WTC11 (cell line): ENCODE data around the gene UBE2S. TPM values are rescaled to one million over a fixed set of nuclear protein-coding genes. Genes with fewer than 3 reads are reported as not detected.
"Not testable (repeated sequence)": the region's sequence is repeated elsewhere in the genome, so short reads cannot be mapped to it uniquely, and the experiment has no call there.

Experiments used
- ATAC-seq: fragments of 200-7000 bp; cut with Tn5 transposase; 2 replicates; pipeline ENCODE4 v1.10.0; 2021; ENCODE audit warnings: mild to moderate bottlenecking, moderate library complexity
- CTCF ChIA-PET: fragments of 300-600 bp; sonication (Branson Sonifier 250); formaldehyde crosslinking; loops from one replicate; lab custom pipeline; 2021; ENCODE audit warnings: antibody characterized with exemption; lab: Charles Lee
- POLR2A ChIA-PET: fragments of 350-600 bp; sonication (Branson Sonifier 250); formaldehyde crosslinking; loops from one replicate; lab custom pipeline; 2021; ENCODE audit warnings: antibody characterized with exemption; lab: Charles Lee
- DNase-seq: peaks from one replicate; pipeline ENCODE4 v3.0.0; 2021; ENCODE audit warnings: low spot score
- H3K27ac Mint-ChIP-seq: 2 replicates; pipeline ENCODE4 v1.8.0; 2021; ENCODE audit warnings: mixed read lengths
- H3K27me3 Mint-ChIP-seq: 2 replicates; pipeline ENCODE4 v1.8.0; 2021; ENCODE audit warnings: low read depth, mild to moderate bottlenecking, moderate library complexity, mixed read lengths
- H3K36me3 Mint-ChIP-seq: 2 replicates; pipeline ENCODE4 v1.8.0; 2021; ENCODE audit warnings: mixed read lengths
- H3K4me1 Mint-ChIP-seq: 2 replicates; pipeline ENCODE4 v1.8.0; 2022; ENCODE audit warnings: mixed read lengths
- H3K4me3 Mint-ChIP-seq: 2 replicates; pipeline ENCODE4 v1.8.0; 2021; ENCODE audit warnings: mild to moderate bottlenecking, moderate library complexity, mixed read lengths
- H3K9me3 Mint-ChIP-seq: 2 replicates; pipeline ENCODE4 v1.8.0; 2021; ENCODE audit warnings: mixed read lengths
- CBFB ChIP-seq: sonication (generic); formaldehyde crosslinking; IDR thresholded peaks from 2 replicates; pipeline ENCODE4 v1.8.1; 2022; ENCODE audit warnings: mild to moderate bottlenecking, low read depth, missing genetic modification reagents
- NFE2L1 ChIP-seq: sonication (generic); formaldehyde crosslinking; IDR thresholded peaks from 2 replicates; pipeline ENCODE4 v1.8.1; 2023; ENCODE audit warnings: missing genetic modification reagents
- PRRX2 ChIP-seq: fragments of 250-450 bp; sonication (Bioruptor Pico); IDR thresholded peaks from 2 replicates; pipeline ENCODE4 v1.8.0; 2021; ENCODE audit warnings: mild to moderate bottlenecking
- SMAD4 ChIP-seq: sonication (generic); formaldehyde crosslinking; IDR thresholded peaks from 2 replicates; pipeline ENCODE4 v1.8.0; 2022; ENCODE audit warnings: mild to moderate bottlenecking, missing genetic modification reagents
- SOX15 ChIP-seq: fragments of 250-450 bp; sonication (Bioruptor Pico); IDR thresholded peaks from 2 replicates; pipeline ENCODE4 v1.9.0; 2021; ENCODE audit warnings: mild to moderate bottlenecking
- ZNF219 ChIP-seq: sonication (generic); formaldehyde crosslinking; IDR thresholded peaks from 2 replicates; pipeline ENCODE4 v1.8.0; 2023; ENCODE audit warnings: missing genetic modification reagents, mild to moderate bottlenecking, borderline replicate concordance
- ZNF263 ChIP-seq: sonication (generic); formaldehyde crosslinking; IDR thresholded peaks from 2 replicates; pipeline ENCODE4 v1.8.1; 2022; ENCODE audit warnings: low read depth, mild to moderate bottlenecking, moderate library complexity, missing genetic modification reagents
- ZNF416 ChIP-seq: fragments of 250-450 bp; sonication (Bioruptor Pico); IDR thresholded peaks from 2 replicates; pipeline ENCODE4 v1.9.0; 2021; ENCODE audit warnings: mild to moderate bottlenecking, inconsistent platforms
- ZNF671 ChIP-seq: fragments of 250-450 bp; sonication (Bioruptor Pico); IDR thresholded peaks from 2 replicates; pipeline ENCODE4 v1.8.0; 2021; ENCODE audit warnings: mild to moderate bottlenecking
- total RNA-seq: library from RNA; stranded (reverse); gene quantifications from 3 replicates; pipeline ENCODE4 v1.2.3, GENCODE V29; 2021
- TF ChIP-seq, protein P1 (sequence below): sonication (generic); formaldehyde crosslinking; IDR thresholded peaks from 2 replicates; pipeline ENCODE4 v1.8.0; 2023; ENCODE audit warnings: missing genetic modification reagents, mild to moderate bottlenecking, borderline replicate concordance
- TF ChIP-seq, protein P2 (sequence below): fragments of 250-450 bp; sonication (Bioruptor Pico); IDR thresholded peaks from 2 replicates; pipeline ENCODE4 v1.9.0; 2021; ENCODE audit warnings: mild to moderate bottlenecking, borderline replicate concordance
- TF ChIP-seq, protein P3 (sequence below): fragments of 250-450 bp; sonication (Bioruptor Pico); IDR thresholded peaks from 2 replicates; pipeline ENCODE4 v2.1.2; 2022; ENCODE audit warnings: mild to moderate bottlenecking, moderate library complexity
- TF ChIP-seq, protein P4 (sequence below): fragments of 250-450 bp; sonication (Bioruptor Pico); IDR thresholded peaks from 2 replicates; pipeline ENCODE4 v1.9.0; 2021; ENCODE audit warnings: moderate library complexity, mild to moderate bottlenecking, inconsistent platforms, borderline replicate concordance

UBE2S gene
- total RNA-seq, 1 experiment from 2014 or later = 442 TPM

DNA sequence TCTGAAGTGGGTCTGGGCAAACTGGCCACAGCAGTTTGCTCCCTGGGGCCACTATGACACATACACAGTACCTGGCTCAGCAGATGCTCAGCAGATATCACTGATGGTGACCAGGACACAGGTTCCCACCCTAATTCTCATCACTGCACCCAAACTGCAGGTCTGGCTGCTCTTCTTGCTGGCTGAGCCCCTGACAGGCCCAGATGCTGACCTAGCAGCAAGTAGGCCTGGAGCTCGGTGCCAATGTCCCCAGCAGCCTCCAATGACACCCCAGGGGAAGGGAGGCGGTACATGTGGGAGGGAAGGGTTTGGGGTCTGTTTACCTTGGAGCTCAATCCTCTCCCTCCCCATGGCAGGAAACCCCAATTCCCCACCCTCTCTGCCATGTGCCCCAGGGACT, 5.1 kb downstream of the UBE2S start:
- peaks cover 51% of the 10 kb centered on the region for H3K36me3 Mint-ChIP-seq
- no peak for DNase-seq
- ATAC-seq = no peak
- ChIA-PET POLR2A (no interaction called here), CTCF (interaction anchor here (0.8 to 1.2 kb wide), 2 partner anchors 16 to 251 kb away, joined by 3 read pairs; no protein-coding TSS in a partner anchor)
- H3K4me3 Mint-ChIP-seq = no peak overlapping the region
- peaks cover 35% of the 10 kb centered on the region for H3K4me1 Mint-ChIP-seq
- H3K27ac Mint-ChIP-seq = 0 out of 2 replicates have a peak overlapping the region, but pooled peaks have one; percentile 85
- no peaks in the 10 kb centered on the region for H3K9me3 Mint-ChIP-seq
- no peaks in the 10 kb centered on the region; the same call in 1 of the 2 replicates for H3K27me3 Mint-ChIP-seq
- TF ChIP-seq, protein P1, sequence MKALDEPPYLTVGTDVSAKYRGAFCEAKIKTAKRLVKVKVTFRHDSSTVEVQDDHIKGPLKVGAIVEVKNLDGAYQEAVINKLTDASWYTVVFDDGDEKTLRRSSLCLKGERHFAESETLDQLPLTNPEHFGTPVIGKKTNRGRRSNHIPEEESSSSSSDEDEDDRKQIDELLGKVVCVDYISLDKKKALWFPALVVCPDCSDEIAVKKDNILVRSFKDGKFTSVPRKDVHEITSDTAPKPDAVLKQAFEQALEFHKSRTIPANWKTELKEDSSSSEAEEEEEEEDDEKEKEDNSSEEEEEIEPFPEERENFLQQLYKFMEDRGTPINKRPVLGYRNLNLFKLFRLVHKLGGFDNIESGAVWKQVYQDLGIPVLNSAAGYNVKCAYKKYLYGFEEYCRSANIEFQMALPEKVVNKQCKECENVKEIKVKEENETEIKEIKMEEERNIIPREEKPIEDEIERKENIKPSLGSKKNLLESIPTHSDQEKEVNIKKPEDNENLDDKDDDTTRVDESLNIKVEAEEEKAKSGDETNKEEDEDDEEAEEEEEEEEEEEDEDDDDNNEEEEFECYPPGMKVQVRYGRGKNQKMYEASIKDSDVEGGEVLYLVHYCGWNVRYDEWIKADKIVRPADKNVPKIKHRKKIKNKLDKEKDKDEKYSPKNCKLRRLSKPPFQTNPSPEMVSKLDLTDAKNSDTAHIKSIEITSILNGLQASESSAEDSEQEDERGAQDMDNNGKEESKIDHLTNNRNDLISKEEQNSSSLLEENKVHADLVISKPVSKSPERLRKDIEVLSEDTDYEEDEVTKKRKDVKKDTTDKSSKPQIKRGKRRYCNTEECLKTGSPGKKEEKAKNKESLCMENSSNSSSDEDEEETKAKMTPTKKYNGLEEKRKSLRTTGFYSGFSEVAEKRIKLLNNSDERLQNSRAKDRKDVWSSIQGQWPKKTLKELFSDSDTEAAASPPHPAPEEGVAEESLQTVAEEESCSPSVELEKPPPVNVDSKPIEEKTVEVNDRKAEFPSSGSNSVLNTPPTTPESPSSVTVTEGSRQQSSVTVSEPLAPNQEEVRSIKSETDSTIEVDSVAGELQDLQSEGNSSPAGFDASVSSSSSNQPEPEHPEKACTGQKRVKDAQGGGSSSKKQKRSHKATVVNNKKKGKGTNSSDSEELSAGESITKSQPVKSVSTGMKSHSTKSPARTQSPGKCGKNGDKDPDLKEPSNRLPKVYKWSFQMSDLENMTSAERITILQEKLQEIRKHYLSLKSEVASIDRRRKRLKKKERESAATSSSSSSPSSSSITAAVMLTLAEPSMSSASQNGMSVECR = no peak
- TF ChIP-seq SMAD4 (CRISPR knock-in tag) (no peak), ZNF263 (CRISPR knock-in tag) (no peak), ZNF416 (no peak), ZNF219 (no peak), CBFB (CRISPR knock-in tag) (no peak), ZNF671 (CRISPR knock-in tag) (no peak), PRRX2 (CRISPR knock-in tag) (no peak), SOX15 (CRISPR knock-in tag) (no peak), NFE2L1 (CRISPR knock-in tag) (no peak)
- TF ChIP-seq, protein P2, sequence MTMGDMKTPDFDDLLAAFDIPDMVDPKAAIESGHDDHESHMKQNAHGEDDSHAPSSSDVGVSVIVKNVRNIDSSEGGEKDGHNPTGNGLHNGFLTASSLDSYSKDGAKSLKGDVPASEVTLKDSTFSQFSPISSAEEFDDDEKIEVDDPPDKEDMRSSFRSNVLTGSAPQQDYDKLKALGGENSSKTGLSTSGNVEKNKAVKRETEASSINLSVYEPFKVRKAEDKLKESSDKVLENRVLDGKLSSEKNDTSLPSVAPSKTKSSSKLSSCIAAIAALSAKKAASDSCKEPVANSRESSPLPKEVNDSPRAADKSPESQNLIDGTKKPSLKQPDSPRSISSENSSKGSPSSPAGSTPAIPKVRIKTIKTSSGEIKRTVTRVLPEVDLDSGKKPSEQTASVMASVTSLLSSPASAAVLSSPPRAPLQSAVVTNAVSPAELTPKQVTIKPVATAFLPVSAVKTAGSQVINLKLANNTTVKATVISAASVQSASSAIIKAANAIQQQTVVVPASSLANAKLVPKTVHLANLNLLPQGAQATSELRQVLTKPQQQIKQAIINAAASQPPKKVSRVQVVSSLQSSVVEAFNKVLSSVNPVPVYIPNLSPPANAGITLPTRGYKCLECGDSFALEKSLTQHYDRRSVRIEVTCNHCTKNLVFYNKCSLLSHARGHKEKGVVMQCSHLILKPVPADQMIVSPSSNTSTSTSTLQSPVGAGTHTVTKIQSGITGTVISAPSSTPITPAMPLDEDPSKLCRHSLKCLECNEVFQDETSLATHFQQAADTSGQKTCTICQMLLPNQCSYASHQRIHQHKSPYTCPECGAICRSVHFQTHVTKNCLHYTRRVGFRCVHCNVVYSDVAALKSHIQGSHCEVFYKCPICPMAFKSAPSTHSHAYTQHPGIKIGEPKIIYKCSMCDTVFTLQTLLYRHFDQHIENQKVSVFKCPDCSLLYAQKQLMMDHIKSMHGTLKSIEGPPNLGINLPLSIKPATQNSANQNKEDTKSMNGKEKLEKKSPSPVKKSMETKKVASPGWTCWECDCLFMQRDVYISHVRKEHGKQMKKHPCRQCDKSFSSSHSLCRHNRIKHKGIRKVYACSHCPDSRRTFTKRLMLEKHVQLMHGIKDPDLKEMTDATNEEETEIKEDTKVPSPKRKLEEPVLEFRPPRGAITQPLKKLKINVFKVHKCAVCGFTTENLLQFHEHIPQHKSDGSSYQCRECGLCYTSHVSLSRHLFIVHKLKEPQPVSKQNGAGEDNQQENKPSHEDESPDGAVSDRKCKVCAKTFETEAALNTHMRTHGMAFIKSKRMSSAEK (CRISPR knock-in tag) = no peak
- TF ChIP-seq, protein P3, sequence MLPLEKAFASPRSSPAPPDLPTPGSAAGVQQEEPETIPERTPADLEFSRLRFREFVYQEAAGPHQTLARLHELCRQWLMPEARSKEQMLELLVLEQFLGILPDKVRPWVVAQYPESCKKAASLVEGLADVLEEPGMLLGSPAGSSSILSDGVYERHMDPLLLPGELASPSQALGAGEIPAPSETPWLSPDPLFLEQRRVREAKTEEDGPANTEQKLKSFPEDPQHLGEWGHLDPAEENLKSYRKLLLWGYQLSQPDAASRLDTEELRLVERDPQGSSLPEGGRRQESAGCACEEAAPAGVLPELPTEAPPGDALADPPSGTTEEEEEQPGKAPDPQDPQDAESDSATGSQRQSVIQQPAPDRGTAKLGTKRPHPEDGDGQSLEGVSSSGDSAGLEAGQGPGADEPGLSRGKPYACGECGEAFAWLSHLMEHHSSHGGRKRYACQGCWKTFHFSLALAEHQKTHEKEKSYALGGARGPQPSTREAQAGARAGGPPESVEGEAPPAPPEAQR (CRISPR knock-in tag) = no peak
- TF ChIP-seq, protein P4, sequence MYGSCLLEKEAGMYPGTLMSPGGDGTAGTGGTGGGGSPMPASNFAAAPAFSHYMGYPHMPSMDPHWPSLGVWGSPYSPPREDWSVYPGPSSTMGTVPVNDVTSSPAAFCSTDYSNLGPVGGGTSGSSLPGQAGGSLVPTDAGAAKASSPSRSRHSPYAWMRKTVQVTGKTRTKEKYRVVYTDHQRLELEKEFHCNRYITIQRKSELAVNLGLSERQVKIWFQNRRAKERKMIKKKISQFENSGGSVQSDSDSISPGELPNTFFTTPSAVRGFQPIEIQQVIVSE (CRISPR knock-in tag) = no peak

DNA sequence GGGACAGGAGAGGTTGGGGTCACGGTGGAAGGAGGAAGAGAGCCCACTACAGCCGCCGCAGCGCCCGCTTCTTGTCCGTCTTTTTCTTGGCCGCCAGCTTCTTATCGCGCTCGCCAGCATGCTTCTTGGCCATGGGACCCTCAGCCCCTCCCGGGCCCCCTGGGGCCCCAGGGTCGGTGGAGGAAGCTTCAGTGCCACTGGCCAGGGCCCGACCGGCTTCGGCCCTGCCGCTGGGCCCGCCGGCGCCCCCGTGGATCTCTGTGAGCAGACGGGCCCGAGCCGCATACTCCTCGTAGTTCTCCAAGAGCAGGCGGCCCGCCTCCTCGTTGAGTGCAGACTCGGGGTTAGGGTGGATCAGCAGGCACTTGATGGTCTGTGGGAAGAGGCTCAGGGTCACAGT, 6.2 kb downstream of the UBE2S start:
- H3K9me3 Mint-ChIP-seq, POLR2A ChIA-PET, H3K27ac Mint-ChIP-seq, H3K4me3 Mint-ChIP-seq, H3K27me3 Mint-ChIP-seq, ATAC-seq, DNase-seq: not testable (repeated sequence)
- Mint-ChIP-seq H3K4me1 (peaks cover 31% of the 10 kb centered on the region), H3K36me3 (peaks cover 46% of the 10 kb centered on the region)
- CTCF ChIA-PET = interaction anchor here (1.1 to 1.6 kb wide), 2 partner anchors 62 to 235 kb away, joined by 3 read pairs; partner anchors contain the start of gene DNAAF3
